NCI-H2107 (cell line): ENCODE results near the gene SOX1.
A peak's percentile ranks its signal among the peaks of the same experiment; 100 is the strongest.

Experiments
- DNase-seq: peaks from one replicate; lab custom pipeline; 2025; lab: John Stamatoyannopoulos, UW

SOX1 gene

DNA sequence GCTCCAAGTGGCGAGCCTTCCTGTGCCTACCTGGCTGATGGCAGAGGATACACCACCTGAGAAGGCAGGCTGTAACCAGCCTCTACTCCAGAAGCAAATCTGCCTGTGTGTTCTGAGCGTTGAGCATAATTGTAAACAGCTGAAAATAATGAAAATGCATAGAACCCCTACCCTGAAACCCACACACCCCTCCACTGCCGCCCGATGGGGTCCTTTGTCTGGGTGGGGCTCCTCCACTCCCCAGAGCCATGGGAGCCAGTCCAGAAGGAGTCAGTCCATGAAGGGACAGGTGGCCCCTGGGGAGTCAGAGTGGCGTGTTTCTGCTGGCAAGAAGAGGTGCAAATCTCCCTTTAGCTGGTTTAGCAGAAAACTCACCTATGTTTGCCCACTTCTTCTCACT is 8.0 kb upstream of the SOX1 start:
- no peak for DNase-seq

DNA sequence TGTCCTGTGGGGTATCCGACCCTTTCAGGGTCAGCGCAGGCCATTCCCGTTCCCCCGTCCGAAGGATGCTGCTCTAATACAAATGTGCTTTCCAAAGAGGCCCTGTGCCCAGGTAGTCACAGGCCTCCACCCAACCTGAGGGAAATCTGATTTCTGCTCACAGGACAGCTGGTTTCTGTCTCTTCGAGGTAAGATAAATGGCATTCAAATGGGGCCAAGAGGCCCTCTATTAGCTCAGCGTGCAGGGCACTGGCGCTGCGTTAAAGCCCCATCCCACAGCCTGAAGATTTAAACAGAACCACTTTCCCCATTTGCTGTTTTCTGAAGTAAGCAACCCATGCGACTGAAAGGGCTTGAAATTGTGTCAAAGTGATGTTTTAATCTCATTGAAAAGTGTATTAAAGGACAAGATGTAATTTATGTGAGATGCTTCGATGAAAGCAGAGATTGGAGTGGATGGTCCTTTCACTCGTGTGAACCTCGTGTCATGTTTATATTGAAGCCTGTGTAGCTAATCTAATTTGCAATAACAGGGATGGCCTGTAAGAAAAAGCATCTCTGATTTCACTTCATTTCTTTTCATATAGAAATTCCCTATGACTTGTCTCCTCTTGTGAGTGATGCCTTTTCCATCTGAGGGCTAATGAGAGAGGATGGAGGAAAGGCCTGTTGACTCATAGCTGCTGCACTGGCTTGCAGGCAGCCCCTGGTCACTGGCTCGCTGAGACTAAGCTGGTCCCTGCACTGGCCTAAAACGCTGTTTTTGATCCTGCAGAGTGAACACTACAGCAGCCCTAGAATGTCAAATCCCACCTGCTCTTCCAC is 7.3 kb upstream of the SOX1 start:
- DNase-seq: no peak

DNA sequence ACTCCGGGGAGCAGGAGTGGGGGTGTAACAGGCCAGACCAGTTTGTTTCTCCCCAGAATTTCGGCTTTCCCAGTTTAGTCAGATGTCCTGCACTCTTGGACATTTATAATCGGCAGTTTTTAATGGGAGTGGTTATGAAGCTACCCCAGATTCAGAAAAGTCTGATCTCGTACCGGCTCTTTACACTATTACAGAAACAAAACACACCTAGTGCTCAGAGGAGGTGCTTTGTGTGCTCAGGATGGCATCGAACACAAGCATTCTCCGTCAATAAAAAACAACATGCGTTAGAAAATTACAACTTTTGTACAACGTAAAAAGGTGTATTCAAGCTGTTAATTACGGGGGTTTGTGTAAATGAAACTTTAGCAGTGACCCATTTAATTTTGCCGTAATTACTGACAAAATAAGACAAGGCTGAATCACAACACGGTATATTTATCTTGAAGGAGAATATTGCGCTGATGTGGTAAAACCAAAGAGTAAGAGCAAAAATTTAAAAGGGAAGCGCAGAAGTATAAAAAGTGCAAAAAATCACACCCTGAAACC is 6.6 kb upstream of the SOX1 start:
- no peak for DNase-seq

DNA sequence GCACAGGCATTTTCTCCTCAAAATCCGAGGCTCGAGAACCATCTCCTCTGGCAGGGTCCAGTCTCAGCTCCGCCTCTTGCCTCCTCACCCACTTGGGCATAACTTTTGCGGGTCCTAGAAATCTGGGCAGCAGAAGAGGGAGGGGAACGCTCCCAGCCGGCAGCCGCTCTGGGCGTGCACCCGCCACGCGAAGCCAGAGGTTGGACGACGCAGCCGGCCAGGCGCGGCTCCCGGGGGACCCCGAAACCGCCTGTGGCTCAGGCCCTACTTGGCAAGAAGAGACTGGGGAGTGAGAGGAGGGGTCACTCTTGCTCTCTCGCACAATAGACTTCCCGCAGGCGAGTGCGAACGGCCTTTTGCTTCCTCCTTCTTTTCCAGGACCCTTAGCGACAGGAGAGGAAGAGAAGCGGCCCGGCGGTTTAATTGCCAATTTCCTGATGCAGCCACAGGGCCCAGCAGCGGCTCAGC is 6.0 kb upstream of the SOX1 start:
- no peak for DNase-seq

DNA sequence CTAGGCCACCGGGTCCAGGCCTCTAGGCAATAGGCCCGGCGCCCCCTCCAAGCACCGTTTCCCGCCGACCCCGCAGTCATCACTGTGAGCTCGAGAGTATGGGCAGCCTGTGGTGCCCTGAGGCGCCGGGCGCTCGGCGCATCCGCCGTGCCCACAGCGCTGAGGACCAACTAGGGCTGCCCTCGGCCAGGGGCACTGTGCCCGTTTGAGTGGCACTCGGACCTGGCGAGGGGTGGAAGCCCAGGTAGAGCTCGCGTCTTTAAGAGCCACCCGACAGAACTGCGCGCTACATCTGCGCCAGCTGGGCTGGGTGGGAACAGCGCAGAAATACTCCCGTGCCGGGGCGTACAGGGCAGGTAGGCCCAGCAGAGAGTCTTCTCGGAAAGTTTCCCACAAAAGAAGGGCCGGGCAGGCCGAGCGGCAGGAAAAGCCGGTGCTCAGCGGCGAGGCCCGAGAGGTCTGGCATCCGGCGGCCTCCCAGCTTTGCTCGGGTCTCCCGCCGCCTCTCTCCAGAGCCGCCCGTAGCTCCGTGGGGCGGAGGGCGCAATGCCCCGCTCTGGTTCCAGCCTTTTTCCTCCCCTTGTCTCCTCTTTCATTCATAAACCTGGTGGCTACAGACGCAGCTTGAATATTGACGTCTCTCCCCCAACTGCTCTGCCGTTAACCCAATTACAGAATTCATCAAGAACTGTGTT is 5.4 kb upstream of the SOX1 start:
- DNase-seq: no peak

DNA sequence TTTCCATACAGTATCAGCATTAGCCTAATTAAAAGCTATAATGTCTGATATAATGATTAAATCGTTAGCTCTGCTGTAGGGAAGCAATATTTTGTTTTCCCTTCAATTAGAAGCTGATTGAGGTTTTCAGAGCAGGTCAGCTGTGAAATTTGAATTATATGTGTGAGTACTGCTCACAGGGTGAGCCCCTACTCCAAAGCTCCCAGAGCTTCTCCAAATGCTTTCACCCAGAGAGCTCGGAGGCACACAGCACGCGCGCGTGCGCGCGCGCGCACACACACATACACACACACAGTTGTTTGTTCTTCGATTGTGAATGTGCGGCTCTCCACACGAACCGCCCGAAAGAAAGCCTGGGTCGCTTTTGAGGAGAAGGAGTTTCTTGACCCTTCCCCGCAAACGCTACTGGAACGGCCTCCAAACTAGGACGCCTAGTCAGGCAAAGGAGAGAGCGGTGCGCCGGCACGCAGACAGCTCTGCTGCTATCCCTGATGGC is 4.8 kb upstream of the SOX1 start:
- DNase-seq: no peak

DNA sequence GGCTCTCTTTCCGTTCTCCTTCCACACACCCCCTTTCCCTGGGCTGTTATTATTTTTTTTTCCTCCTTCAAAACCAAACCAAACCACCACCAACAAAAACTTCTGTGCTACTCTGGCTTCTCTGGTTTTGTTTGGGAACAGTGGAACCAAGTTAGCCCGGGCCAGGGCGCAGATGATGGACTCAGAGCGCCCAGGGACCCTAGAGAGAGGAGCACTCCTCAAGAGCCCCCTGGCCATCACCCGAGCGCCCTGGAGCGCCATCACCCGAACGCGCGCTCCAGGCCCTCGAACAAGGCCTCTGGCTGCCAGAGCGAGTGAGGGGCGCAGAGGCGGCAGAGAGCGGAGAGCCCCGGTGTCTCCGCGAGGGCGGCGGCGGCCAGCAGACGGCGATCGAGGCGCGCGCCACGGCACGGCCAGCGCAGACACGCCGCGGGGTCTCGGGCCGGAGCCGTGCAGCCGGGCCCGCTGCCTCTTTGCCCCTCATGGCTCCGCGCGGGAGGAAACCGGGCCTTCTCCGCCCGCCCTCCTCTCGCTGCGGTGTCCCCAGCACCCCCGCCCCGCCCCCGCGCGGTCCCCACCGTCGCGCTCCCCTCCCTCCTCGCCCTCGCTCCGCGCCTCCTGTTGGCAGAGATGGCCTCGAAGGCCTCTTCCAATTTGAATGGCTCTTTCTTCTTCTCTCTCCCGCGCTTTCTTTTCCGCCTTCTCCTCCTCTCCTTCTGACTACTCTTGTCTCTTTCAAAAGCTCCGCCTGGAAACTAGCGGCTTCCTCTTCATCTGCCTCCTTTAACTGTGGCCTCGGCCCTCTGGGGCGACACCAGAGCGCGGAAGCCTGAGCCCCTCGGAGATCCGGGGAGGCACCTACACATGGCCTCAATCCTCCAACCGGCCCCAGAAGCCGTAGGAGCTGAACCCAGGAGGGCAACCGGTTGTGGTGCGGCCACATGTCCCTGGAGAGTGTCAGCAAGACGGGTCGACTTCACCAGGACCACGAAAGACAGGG is 4.1 kb upstream of the SOX1 start:
- no peak for DNase-seq

DNA sequence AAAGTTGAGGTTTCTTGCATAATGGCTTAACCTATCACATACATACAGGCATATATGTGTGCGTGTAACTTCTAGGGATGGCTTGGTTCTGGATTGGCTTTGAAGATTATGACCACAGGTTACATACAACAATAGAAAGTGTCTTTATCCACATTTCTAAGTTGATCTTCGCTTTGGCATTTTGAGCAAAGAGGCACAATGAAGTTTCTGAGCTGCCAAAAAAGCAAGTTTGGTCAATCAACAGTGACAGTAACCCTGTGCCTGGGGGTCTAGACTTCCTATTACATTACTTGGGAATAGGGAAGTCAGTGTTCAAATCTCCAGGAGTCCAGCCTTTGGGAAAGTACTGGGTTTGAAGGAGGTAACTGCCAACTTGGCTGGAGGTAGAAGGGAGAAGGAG is 3.1 kb upstream of the SOX1 start:
- no peak for DNase-seq

DNA sequence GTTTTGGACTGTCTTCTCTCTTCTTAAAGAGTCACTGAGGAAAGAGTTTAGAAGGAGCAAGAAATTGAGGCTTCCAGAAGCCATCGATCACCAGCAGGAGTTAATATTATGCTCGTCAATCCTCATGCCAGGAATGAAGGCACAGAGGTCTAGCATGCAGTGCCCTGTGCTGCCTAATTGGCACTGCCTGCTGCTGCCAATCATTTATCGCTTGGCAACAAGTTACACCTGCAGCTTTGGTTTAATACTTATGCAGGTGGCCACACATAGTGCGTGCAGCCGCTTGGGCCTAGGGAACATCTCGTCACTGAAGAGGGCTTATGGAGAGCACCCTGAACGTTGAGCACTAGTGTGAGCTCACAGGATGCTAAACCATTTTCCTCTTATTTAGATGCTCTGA is 2.7 kb upstream of the SOX1 start:
- DNase-seq: peak; percentile 77

DNA sequence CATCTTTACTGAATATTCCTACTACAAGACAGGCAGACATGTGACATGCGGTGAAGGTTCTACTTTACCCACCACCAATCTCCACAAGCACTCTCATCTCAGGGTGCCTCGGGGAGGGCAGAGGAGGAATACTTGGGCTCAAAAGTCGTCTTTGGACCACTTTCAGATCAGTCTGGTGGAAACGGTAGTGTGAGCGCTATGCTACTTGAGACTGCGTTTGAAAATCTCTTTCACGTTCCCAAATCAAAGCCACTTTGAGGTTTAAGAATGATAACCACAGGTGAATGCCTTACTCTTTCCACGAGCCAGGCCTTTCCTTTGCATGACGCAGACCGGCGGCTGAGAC is 1.5 kb upstream of the SOX1 start:
- no peak for DNase-seq

DNA sequence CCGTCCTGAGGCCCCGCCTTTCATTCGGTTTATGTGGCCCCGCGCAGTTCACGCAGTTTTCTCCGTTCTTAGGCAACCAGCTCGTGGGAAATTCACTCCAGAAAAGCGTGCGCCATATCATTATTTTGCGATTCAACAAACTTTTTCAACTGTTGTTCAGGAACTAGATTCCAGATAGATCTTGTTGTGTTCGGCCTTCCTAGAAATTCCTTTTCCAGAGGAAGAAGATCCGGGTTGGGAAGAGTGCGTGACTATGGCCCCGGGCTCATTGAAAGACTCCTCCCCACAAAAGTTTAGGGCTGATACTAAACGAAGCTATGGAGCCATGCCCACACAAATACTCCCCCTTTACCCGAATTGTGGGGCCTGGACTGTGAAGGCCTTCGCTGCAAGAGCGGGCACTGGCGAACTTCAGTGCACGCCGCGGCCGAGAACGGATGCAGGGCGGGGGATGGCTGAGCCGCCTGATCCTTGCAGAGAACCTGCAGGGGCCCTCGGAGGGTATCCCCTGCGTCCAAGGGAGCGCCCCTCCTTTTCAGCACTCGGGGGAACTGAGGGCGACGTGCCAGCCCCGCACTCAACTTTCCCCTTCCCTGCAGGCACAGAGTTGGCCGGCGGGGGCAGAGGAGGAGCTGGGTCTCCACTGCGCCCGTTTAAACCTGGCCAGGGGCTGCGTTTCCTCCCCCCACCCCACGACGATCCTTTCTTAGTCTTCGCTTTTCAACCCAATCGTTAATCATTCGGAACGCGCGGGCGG is 904 bp upstream of the SOX1 start:
- DNase-seq: no peak

DNA sequence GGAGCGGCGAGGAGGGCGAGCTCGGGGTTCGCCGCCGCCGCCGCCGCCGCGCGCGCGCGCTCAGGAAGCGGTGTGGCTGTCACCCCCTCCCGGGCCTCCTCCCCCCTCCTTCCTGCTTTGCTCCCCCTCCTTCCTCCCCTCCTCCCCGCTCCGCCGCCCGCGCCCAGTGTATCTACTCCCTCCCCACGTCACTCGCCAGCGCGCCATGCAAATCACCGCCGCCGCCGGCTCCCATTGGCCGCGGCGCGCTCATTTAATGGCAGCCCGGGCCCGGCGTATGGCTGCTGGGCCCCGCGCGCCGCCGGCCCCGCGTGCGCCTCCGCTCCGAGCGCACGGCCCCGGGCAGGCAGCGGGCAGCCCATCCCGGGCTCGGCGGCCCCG is 335 bp upstream of the SOX1 start:
- peak; percentile 97 for DNase-seq

DNA sequence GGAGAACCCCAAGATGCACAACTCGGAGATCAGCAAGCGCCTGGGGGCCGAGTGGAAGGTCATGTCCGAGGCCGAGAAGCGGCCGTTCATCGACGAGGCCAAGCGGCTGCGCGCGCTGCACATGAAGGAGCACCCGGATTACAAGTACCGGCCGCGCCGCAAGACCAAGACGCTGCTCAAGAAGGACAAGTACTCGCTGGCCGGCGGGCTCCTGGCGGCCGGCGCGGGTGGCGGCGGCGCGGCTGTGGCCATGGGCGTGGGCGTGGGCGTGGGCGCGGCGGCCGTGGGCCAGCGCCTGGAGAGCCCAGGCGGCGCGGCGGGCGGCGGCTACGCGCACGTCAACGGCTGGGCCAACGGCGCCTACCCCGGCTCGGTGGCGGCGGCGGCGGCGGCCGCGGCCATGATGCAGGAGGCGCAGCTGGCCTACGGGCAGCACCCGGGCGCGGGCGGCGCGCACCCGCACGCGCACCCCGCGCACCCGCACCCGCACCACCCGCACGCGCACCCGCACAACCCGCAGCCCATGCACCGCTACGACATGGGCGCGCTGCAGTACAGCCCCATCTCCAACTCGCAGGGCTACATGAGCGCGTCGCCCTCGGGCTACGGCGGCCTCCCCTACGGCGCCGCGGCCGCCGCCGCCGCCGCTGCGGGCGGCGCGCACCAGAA is 1.1 kb downstream of the SOX1 start:
- no peak for DNase-seq

DNA sequence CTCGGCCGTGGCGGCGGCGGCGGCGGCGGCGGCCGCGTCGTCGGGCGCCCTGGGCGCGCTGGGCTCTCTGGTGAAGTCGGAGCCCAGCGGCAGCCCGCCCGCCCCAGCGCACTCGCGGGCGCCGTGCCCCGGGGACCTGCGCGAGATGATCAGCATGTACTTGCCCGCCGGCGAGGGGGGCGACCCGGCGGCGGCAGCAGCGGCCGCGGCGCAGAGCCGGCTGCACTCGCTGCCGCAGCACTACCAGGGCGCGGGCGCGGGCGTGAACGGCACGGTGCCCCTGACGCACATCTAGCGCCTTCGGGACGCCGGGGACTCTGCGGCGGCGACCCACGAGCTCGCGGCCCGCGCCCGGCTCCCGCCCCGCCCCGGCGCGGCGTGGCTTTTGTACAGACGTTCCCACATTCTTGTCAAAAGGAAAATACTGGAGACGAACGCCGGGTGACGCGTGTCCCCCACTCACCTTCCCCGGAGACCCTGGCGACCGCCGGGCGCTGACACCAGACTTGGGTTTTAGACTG is 1.7 kb downstream of the SOX1 start:
- no peak for DNase-seq

DNA sequence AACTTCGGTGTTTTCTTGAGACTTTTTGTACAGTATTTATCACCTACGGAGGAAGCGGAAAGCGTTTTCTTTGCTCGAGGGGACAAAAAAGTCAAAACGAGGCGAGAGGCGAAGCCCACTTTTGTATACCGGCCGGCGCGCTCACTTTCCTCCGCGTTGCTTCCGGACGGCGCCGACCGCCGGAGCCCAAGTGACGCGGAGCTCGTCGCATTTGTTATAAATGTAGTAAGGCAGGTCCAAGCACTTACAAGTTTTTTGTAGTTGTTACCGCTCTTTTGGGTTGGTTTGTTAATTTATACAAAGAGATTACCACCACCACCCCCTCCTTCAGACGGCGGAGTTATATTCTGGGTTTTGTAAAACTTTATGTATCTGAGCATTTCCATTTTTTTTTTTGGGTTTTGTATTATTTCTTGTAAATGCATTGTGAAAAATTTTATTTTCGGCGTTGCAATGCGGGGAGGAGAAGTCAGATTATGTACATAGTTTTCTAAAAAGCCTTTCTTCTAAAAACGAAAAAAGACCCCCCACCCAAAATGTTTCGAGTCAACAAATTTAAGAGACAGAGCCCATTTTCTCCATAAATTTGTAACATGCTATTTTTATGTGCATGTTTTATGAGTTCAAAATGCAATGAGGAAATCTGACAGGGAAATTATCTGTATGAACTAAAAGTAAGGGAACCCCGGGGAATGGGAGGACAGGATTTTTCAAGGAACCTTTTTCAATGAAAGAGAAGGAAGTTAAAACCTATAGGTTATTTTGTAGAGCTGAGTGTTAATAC is 2.3 kb downstream of the SOX1 start:
- DNase-seq: no peak

DNA sequence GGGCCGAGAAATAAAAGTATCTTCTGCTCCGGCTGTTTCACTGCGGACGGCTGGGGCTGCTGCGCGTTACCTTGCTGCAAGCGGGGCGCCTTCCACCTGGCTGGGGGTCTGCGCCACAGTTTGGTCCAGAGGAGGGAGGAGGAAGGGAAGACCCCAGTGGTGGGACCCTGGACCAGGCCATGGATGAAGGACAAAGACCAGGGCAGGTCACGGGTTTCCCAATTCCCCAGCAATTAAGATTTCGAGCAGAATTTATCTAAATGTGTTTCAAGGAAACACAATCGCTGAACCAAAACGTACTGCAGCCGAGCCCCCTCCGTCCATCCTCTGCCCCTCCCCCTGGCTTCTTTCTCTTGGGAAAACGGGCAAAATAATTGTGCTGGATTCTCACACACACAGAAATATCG is 2.9 kb downstream of the SOX1 start:
- no peak for DNase-seq

DNA sequence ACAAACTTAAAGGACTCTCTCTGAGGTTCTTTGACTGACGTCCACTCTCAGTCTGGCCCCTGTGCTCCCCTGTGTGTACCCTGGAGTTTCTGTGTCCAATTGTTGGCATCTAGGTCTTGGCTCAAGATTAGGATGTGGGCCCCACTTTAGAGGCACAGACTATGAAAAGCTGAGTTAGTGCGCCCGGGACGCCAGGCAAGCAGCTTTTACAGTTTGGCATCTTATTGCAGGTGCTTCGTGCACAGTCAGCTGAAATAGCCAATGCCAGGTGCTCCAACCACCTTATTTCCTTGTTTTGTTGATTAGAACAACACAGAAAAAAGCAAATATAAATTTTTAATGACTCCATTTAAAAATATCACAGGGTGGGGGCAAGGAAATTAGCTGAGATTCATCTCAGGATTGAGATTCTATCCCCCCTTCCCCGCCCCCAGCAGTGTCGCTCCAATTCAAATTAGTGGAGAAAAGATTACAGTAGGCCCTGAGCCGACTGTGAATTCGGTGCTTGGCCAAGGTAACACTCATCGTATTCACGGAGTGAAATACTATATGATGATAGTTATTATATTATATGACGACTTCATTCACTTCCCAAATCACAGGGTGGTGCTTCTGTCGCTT is 4.3 kb downstream of the SOX1 start:
- no peak for DNase-seq

DNA sequence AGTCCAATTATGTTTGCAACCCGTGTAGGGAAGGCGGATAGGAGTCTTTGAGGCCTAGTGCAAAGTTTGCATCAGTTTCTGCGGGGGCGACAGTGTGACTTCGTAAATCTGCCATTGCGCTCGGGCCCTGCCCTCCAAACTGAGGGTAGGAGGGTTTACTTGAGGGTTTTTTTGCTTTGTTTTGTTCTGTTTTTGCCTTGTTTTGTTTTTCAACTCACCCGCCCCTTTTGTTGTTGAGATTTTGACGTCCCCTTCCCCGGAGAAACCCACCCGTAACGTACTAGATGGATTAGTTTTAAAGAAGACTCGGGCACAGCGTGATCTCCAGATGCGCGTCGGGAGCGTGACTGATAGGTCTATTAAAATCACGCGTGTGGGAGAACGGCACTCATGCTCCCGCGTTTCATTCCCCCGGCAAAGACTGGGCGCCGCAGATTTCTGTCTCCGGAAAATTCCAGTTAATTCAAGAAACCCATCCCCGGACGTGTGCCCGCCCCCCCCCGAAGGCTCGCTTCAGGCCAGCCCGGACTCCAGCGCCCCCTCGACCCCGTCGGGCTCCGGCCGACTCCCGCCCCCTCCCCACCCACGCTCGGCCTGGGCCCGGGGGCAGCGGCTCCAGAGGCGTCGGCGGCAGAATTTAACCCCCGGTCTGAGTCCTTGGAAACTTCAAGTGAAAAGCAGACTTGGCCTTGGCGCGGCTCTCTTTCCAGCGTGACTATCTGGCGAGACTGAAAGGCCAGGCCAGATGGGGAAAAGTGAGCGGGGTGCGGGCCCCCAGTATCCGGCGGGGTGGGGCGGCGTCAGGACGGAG is 5.0 kb downstream of the SOX1 start:
- DNase-seq: no peak
